CD4-positive, alpha-beta memory T cell (primary cell): ENCODE measurements around the gene CEP63. TPM values are rescaled to one million over a fixed set of nuclear protein-coding genes. Genes with fewer than 3 reads are reported as not detected.

ENCODE experiments used
- CTCF ChIA-PET: fragments of 350-600 bp; sonication (Branson Sonifier 250); formaldehyde crosslinking; loops from one replicate; lab custom pipeline; 2021; ENCODE audit warnings: inconsistent platforms; ENCODE audit not compliant: partially characterized antibody; lab: Charles Lee
- POLR2A ChIA-PET: fragments of 350-600 bp; sonication (Branson Sonifier 250); formaldehyde crosslinking; loops from one replicate; lab custom pipeline; 2021; ENCODE audit not compliant: partially characterized antibody; lab: Charles Lee
- DNase-seq, 5 donors: peaks; one replicate each; pipeline versions ENCODE4 v3.0.0 to v3.0.0-alpha.2; 2020 to 2022; ENCODE audit warnings: mixed read lengths in 1 of 5
- H3K27ac ChIP-seq: one replicate; pipeline ENCODE4 v1.7.0; 2013; ENCODE audit warnings: low read depth, low read length
- H3K27me3 ChIP-seq: 2 replicates; pipeline ENCODE4 v1.7.0; 2013; ENCODE audit warnings: mild to moderate bottlenecking, low read length, moderate library complexity; ENCODE audit not compliant: insufficient read depth
- H3K36me3 ChIP-seq: 2 replicates; pipeline ENCODE4 v1.7.0; 2013; ENCODE audit warnings: mild to moderate bottlenecking, low read length, moderate library complexity; ENCODE audit not compliant: insufficient read depth
- H3K4me1 ChIP-seq: 2 replicates; pipeline ENCODE4 v1.7.0; 2013; ENCODE audit warnings: mild to moderate bottlenecking, low read length, moderate library complexity; ENCODE audit not compliant: insufficient read depth
- H3K4me3 ChIP-seq, 2 donors: one replicate each; pipeline ENCODE4 v1.7.0; 2013; ENCODE audit warnings: low read length in 2 of 2, mild to moderate bottlenecking in 1 of 2
- H3K9me3 ChIP-seq, 2 donors: one replicate each; pipeline ENCODE4 v1.7.0; 2013; ENCODE audit warnings: low read length in 2 of 2, control low read depth in 1 of 2; ENCODE audit not compliant: control insufficient read depth in 1 of 2
- H3K27ac Mint-ChIP-seq, 7 donors: one replicate each; pipeline ENCODE4 v1.8.0; 2020 to 2021; ENCODE audit warnings: mixed read lengths in 7 of 7, mild to moderate bottlenecking in 6 of 7, inconsistent platforms in 3 of 7, moderate library complexity in 3 of 7
- H3K27me3 Mint-ChIP-seq, 2 donors: one replicate each; pipeline ENCODE4 v1.8.0; 2020 to 2021; ENCODE audit warnings: mixed read lengths in 2 of 2
- H3K36me3 Mint-ChIP-seq, 2 donors: one replicate each; pipeline ENCODE4 v1.8.0; 2020 to 2021; ENCODE audit warnings: mixed read lengths in 2 of 2, inconsistent platforms in 1 of 2, mild to moderate bottlenecking in 1 of 2
- H3K4me1 Mint-ChIP-seq, 4 donors: one replicate each; pipeline ENCODE4 v1.8.0; 2020 to 2021; ENCODE audit warnings: mixed read lengths in 4 of 4, mild to moderate bottlenecking in 1 of 4
- H3K4me3 Mint-ChIP-seq, 8 donors: one replicate each; pipeline ENCODE4 v1.8.0; 2020 to 2021; ENCODE audit warnings: mixed read lengths in 8 of 8, mild to moderate bottlenecking in 7 of 8, moderate library complexity in 6 of 8, inconsistent platforms in 3 of 8
- H3K9me3 Mint-ChIP-seq, 8 donors: one replicate each; pipeline ENCODE4 v1.8.0; 2020 to 2021; ENCODE audit warnings: mixed read lengths in 8 of 8, mild to moderate bottlenecking in 5 of 8, inconsistent platforms in 3 of 8, moderate library complexity in 1 of 8
- intact Hi-C: fragments of 100-400 bp; cut with micrococcal nuclease; formaldehyde crosslinking; loops from one replicate; pipeline ENCODE4 v1.15.1; 2023
- polyA plus RNA-seq, 2 donors: library from polyadenylated mRNA; unstranded; fragments of 300-500 nt; fragmentation: Illumina TruSeq; gene quantifications; one replicate each; pipeline ENCODE4 v1.2.3, GENCODE V29; 2021
- total RNA-seq, 2 experiments: library from RNA; stranded (reverse); gene quantifications; one replicate each; pipeline ENCODE4 v1.2.3, GENCODE V29; 2021

The CEP63 gene
- total and polyA plus RNA-seq, 4 experiments from 2014 or later: 12.8 to 40.1 (median 25.6) TPM

DNA sequence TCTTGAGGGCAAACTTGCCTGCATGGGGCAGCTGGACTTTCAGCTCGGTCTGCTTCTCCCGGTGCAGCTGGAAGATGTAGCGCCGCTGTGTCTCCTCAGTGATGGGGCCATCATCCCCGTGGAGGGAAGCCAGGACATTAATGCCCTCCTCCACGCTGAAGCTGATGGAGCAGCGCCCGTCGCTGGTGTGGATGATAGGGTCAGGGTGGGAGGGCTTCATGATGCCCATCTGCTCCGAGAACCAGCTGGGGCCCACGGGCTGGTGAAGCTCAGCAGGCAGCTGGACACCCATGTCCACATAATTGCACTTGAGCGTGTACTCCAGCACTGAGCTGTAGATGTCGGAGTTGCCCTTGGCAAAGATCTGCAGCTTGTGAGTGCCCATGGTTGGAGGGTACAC is 118.1 kb downstream of the CEP63 start:
- no peaks in the 10 kb centered on the region for H3K4me1 ChIP-seq
- no peaks in the 10 kb centered on the region for H3K36me3 ChIP-seq
- H3K36me3 Mint-ChIP-seq: no peaks in the 10 kb centered on the region
- H3K9me3 Mint-ChIP-seq: no peaks in the 10 kb centered on the region
- no peak overlapping the region for H3K4me3 Mint-ChIP-seq
- H3K27ac Mint-ChIP-seq: no peak overlapping the region
- CTCF ChIA-PET: interaction anchor here (0.7 to 1.5 kb wide), 3 partner anchors 10 to 12 kb away, joined by 3 to 5 read pairs (median 3); no protein-coding TSS in a partner anchor
- H3K27me3 ChIP-seq: no peaks in the 10 kb centered on the region
- POLR2A ChIA-PET: no interaction called here
- no peak overlapping the region for H3K27ac ChIP-seq
- peaks cover 4 to 11% (median 6%) of the 10 kb centered on the region in 4 donors for H3K4me1 Mint-ChIP-seq
- no peak overlapping the region for H3K4me3 ChIP-seq
- peaks cover 7% of the 10 kb centered on the region in 2 donors for H3K27me3 Mint-ChIP-seq
- intact Hi-C loops: no loop called here
- no peak for DNase-seq
- H3K9me3 ChIP-seq: no peaks in the 10 kb centered on the region

DNA sequence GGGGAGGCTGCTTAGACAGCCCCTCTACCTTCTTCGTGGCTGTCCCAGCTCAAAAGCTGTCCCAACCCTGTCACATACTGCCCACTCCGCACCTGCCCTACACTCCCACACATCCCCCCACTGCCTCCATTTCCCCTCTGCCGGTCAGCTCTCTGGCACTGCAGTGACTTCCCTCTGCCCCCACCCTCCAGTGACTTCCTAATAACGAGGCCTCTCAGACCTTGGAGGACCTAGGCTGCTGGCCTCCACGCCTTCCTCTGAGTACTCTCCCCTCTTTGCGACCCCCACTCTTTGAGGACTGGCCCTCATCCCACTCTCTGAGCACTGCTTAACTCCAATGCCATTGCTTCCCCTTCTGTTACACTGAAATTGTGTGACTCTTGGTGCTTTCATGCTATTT is 119.7 kb downstream of the CEP63 start:
- H3K27me3 Mint-ChIP-seq: peaks cover 7 to 9% of the 10 kb centered on the region in 2 donors
- DNase-seq: no peak
- H3K9me3 ChIP-seq: no peaks in the 10 kb centered on the region
- no peaks in the 10 kb centered on the region for H3K36me3 Mint-ChIP-seq
- no peaks in the 10 kb centered on the region for H3K9me3 Mint-ChIP-seq
- CTCF ChIA-PET: no interaction called here
- no peak overlapping the region for H3K4me3 Mint-ChIP-seq
- H3K27me3 ChIP-seq: no peaks in the 10 kb centered on the region
- H3K27ac Mint-ChIP-seq: no peak overlapping the region
- H3K36me3 ChIP-seq: no peaks in the 10 kb centered on the region
- intact Hi-C loops: no loop called here
- no peak overlapping the region for H3K4me3 ChIP-seq
- POLR2A ChIA-PET: no interaction called here
- H3K4me1 Mint-ChIP-seq: peaks cover 4 to 7% (median 5%) of the 10 kb centered on the region in 4 donors
- H3K4me1 ChIP-seq: no peaks in the 10 kb centered on the region
- no peak overlapping the region for H3K27ac ChIP-seq

DNA sequence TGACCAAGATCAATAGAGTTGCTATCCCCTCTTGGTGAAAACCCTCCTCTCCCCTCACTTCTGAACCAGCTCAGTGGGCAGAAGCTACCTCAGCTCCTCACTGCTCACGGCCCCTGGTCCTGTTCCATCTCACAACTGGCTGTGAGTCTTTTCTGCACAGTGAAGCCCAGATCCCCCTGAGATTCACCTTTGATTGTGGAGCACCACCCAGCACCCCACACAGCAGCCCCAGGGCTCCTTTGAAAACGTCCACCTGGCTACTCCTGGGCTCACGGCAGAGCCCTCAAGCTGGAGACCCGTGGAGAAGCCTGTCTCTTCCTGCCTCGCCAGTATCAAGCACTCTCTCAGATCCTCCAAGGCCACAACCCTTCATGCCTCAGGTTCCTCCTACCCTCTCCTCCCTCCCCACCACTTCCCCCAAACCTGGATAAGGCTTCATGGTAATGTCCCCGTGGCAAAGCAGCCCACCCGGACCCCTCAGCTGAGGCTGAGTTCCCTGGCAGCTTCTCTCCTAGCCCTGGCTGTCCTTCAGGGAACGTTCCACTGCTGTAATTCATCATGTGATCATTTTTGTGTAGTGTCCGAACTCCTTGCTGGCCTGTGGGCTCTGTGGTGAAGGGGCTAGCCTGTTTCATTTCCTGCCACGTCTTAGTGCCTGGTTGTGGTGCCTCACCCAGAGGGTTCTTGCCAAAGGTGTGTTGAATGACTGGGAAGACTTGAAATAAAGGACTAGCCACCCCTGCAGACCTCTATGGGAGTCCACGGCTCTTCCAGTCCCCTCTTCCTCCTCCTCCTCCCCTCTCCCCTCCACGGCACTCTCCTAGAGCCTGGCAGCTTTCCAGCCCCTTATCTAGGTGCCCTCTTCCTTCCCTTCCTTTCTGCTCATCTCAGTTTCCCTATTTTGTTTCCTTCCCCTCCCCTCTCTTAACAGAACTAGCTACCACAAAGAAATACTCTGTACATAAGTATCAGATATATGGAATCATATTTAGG is 120.5 kb downstream of the CEP63 start:
- H3K4me1 ChIP-seq: no peaks in the 10 kb centered on the region
- POLR2A ChIA-PET: no interaction called here
- H3K4me1 Mint-ChIP-seq: peaks cover 0 to 2% (median 0%) of the 10 kb centered on the region in 4 donors
- peaks cover 4 to 6% of the 10 kb centered on the region in 2 donors for H3K27me3 Mint-ChIP-seq
- CTCF ChIA-PET: no interaction called here
- no peaks in the 10 kb centered on the region for H3K36me3 Mint-ChIP-seq
- intact Hi-C loops: no loop called here
- no peak overlapping the region for H3K27ac Mint-ChIP-seq
- H3K9me3 ChIP-seq: no peaks in the 10 kb centered on the region
- H3K4me3 ChIP-seq: no peak overlapping the region
- no peaks in the 10 kb centered on the region for H3K27me3 ChIP-seq
- no peak overlapping the region for H3K27ac ChIP-seq
- no peaks in the 10 kb centered on the region for H3K9me3 Mint-ChIP-seq
- H3K36me3 ChIP-seq: no peaks in the 10 kb centered on the region
- H3K4me3 Mint-ChIP-seq: no peak overlapping the region
- no peak for DNase-seq

DNA sequence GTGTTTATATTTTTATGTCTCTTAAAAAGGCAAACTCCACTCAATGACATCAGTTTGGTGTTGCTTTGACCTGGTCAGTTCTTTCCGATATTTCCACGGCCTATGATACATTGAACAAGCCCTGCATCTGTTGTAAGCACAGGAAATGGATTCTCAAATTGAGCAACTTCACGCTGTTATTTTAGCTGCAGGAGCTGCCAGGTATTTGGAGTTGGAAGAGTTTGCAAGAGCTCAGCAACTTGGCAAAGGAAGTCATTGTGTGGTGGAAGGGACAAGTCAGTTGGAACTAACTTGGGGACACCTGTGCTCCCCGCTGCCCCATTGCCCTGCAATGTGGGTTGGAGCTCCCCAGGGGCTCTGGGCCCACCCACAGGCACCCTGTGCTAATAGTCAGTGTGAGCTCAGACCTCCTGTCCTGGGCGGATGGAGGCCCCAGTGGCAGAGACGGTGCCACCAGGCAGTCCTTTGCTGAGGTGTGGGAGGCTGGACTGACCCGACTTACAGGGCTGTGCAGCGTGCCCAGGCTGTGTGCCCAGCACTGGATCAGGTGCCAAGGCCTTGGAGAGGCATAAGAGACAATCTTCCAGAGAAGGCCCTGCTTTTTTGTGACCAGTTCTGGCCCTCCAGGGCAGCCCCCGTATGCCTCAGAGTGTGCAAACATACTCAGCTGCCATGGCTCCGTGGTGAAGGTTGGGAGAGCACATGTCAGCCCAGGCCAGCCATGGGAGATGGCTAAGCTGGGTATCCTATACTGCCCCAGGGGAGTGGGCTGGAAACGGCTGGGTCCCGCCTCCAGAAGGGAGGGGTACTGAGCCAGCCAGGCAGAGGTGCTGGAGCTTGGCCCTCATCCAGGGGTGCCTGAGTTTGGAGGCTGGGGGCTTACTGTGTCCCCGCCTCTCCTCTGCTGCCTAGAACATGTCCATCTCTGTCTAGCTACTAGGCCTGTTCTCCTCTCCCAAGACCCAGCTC is 121.5 kb downstream of the CEP63 start:
- no peaks in the 10 kb centered on the region for H3K9me3 ChIP-seq
- H3K27ac ChIP-seq: no peak overlapping the region
- H3K36me3 Mint-ChIP-seq: no peaks in the 10 kb centered on the region
- no peaks in the 10 kb centered on the region for H3K9me3 Mint-ChIP-seq
- ChIA-PET POLR2A (no interaction called here), CTCF (interaction anchor here (1.3 kb wide), 1 partner anchor 10 kb away, joined by 3 read pairs; no protein-coding TSS in a partner anchor)
- peaks cover 4 to 6% of the 10 kb centered on the region in 2 donors for H3K27me3 Mint-ChIP-seq
- no peaks in the 10 kb centered on the region for H3K36me3 ChIP-seq
- H3K4me1 Mint-ChIP-seq: peaks cover 0 to 2% (median 0%) of the 10 kb centered on the region in 4 donors
- no peak overlapping the region for H3K4me3 Mint-ChIP-seq
- H3K4me1 ChIP-seq: no peaks in the 10 kb centered on the region
- no peaks in the 10 kb centered on the region for H3K27me3 ChIP-seq
- no peak overlapping the region for H3K27ac Mint-ChIP-seq
- DNase-seq: no peak
- intact Hi-C loops: no loop called here
- no peak overlapping the region for H3K4me3 ChIP-seq

DNA sequence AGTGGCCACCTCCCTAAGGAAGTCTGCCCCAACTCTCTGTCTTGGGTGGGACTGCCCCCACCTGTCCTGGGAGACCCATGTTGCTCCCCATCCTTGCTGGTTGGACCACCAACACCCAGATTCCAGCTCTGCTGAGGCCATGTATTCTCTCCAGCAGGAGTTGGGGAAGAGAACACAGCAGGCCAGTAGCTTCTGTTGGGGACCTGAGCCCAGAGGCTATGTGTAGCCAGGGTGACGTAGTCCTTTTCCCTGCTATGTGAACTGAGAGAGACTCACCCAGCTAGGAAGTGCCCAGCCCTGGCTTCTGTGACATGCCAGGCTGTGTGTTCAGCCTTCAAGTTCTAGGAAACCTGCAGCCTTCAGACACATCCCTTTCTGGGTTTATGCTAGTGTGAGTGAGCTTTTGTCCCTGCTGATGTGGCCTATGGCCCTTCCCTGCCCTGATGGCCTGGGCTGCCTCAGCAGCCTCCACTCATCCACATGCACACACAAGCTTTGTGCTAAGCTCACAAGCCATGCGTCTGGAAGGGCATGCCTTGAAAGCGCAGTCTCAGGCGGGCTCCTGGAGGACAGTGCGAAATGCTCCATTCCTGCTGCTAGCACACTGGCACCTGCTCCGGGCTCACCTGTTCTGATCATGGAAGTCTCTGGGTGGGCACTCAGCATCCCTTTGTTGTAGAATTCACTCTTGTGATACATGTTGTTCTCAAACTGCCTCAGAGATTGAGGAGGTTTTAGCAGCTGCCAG is 122.3 kb downstream of the CEP63 start:
- Histone ChIP-seq H3K4me1 (no peaks in the 10 kb centered on the region), H3K9me3 (no peaks in the 10 kb centered on the region), H3K27me3 (no peaks in the 10 kb centered on the region), H3K36me3 (no peaks in the 10 kb centered on the region), H3K4me3 (no peak overlapping the region), H3K27ac (no peak overlapping the region)
- no peak overlapping the region for H3K4me3 Mint-ChIP-seq
- ChIA-PET POLR2A (no interaction called here), CTCF (interaction anchor here (1.3 kb wide), 1 partner anchor 11 kb away, joined by 3 read pairs; no protein-coding TSS in a partner anchor)
- H3K4me1 Mint-ChIP-seq: peaks cover 0 to 2% (median 0%) of the 10 kb centered on the region in 4 donors
- intact Hi-C loops: no loop called here
- no peak overlapping the region for H3K27ac Mint-ChIP-seq
- H3K27me3 Mint-ChIP-seq: peaks cover 4 to 6% of the 10 kb centered on the region in 2 donors
- no peaks in the 10 kb centered on the region for H3K9me3 Mint-ChIP-seq
- no peaks in the 10 kb centered on the region for H3K36me3 Mint-ChIP-seq
- no peak for DNase-seq

DNA sequence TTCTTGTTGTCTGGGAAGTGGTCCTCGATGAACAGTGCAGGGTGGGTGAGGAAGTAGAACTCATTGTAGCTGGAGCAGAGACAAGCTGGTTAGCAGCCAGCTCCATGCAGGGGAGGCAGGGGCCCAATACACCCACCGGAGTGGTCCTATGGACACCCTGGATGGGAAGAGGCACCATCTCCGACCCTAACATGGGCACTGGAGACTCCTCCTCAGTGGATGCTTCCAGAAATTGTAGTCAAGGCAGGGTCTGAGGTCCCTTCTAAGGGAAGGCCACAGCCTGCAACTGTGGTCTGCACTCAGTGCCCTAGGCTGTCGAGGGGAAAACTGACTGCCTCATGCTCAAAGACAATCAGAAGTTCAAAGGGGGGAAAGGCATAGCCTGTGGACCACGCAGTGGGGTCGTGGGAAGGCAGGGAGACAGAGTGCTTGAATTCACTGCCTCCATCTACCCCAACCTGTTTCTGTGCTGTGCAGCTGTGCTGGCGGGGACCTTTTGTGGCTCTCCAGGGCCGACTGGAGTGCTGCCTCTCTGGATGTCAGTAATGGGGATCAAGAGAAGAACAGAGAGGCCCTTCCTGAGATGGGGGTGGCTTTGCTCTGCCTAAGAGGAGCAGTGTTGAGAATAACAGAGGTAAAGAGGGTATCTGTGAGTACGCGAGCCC is 123.0 kb downstream of the CEP63 start:
- H3K4me1 ChIP-seq: no peaks in the 10 kb centered on the region
- H3K27ac Mint-ChIP-seq: no peak overlapping the region
- no peaks in the 10 kb centered on the region for H3K36me3 Mint-ChIP-seq
- ChIA-PET CTCF (no interaction called here), POLR2A (no interaction called here)
- no peaks in the 10 kb centered on the region for H3K27me3 ChIP-seq
- H3K4me3 ChIP-seq: no peak overlapping the region
- H3K27ac ChIP-seq: no peak overlapping the region
- intact Hi-C loops: no loop called here
- no peak for DNase-seq
- no peaks in the 10 kb centered on the region for H3K9me3 ChIP-seq
- no peak overlapping the region for H3K4me3 Mint-ChIP-seq
- no peaks in the 10 kb centered on the region for H3K9me3 Mint-ChIP-seq
- H3K36me3 ChIP-seq: no peaks in the 10 kb centered on the region
- peaks cover 4 to 6% of the 10 kb centered on the region in 2 donors for H3K27me3 Mint-ChIP-seq
- peaks cover 0 to 2% (median 0%) of the 10 kb centered on the region in 4 donors for H3K4me1 Mint-ChIP-seq
